ENCODE results near the gene PRSS37.

The PRSS37 gene

DNA sequence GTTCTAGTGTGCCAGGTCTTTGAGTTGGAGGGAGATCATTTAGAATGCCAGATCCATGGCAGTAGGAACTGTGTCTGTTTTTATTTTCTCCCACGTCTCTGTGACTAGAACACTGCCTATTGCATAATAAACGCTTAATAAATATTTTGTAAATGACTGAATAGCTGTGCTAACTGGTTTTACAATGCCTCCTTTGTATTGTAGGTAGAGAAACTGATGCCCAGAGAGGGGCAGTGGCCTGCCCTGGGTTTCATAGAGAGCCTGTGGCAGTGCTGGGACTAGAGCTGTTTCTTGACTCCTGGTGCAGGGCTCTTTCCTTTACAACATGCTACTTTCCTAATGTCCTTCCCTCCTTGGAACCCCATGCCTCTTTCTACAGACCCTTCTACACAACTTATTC is 48.8 kb downstream of the PRSS37 start:
- no peak overlapping the region for H3K27ac ChIP-seq (replicated peaks)

DNA sequence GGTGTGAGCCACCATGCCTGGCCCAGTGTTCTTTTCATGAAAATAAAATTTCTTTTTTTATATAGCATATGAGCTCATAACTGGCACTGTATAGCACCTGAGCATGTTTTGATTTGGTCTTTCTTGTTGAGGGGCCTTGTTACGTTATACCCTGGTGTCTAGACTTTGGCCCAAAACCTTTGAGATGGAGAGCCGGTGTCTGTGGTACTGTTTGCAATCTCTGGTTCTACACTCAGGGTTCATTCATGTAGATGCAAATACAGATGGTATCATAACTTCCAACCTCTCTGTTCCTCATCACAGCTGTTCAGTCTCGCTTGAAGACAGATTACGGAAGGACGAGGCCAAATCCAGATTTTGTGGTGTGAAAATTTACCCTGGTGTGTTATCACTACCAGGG is 51.4 kb downstream of the PRSS37 start, which contains the start of gene TAS2R5:
TAS2R5 (plus strand) TSS at position 301 of the 400 bp plus-strand sequence. CDS start 145 bp downstream, outside the sequence.
- TF ChIP-seq SPI1 (IDR thresholded peaks at IDR 0.05; ENCODE audit: borderline replicate concordance, low read depth), result no peak
- no peak for TF ChIP-seq POLR2AphosphoS5 (IDR thresholded peaks at IDR 0.05; ENCODE audit: low read depth)
- TF ChIP-seq GABPA (IDR thresholded peaks at IDR 0.05; ENCODE audit: low read depth), result no peak
- no peak for TF ChIP-seq REST (IDR thresholded peaks at IDR 0.05; ENCODE audit: insufficient replicate concordance, low read depth)
- TF ChIP-seq, protein P1, sequence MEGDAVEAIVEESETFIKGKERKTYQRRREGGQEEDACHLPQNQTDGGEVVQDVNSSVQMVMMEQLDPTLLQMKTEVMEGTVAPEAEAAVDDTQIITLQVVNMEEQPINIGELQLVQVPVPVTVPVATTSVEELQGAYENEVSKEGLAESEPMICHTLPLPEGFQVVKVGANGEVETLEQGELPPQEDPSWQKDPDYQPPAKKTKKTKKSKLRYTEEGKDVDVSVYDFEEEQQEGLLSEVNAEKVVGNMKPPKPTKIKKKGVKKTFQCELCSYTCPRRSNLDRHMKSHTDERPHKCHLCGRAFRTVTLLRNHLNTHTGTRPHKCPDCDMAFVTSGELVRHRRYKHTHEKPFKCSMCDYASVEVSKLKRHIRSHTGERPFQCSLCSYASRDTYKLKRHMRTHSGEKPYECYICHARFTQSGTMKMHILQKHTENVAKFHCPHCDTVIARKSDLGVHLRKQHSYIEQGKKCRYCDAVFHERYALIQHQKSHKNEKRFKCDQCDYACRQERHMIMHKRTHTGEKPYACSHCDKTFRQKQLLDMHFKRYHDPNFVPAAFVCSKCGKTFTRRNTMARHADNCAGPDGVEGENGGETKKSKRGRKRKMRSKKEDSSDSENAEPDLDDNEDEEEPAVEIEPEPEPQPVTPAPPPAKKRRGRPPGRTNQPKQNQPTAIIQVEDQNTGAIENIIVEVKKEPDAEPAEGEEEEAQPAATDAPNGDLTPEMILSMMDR (IDR thresholded peaks at IDR 0.05; ENCODE audit: insufficient read depth, low read length), result no peak
- no peak for DNase-seq (ENCODE audit: low read depth in 1 of 2, low spot score in 1 of 2)
- Histone ChIP-seq H3K4me3 (replicated peaks; ENCODE audit: insufficient read depth, low read length) (no peak within 1 kb of the TSS), H3K27ac (replicated peaks) (no peak within 1 kb of the TSS), H3K27me3 (ENCODE audit: insufficient read depth, poor library complexity, severe bottlenecking) (no peaks in the 10 kb centered on the region)

More for the DNA sequence above, 48.8 kb downstream of the PRSS37 start:
- TF ChIP-seq POLR2AphosphoS5 (IDR thresholded peaks at IDR 0.05; ENCODE audit: low read depth) (no peak), SPI1 (IDR thresholded peaks at IDR 0.05; ENCODE audit: borderline replicate concordance, low read depth) (no peak), GABPA (IDR thresholded peaks at IDR 0.05; ENCODE audit: low read depth) (no peak), REST (IDR thresholded peaks at IDR 0.05; ENCODE audit: insufficient replicate concordance, low read depth) (no peak)
- TF ChIP-seq, protein P1 (IDR thresholded peaks at IDR 0.05; ENCODE audit: insufficient read depth, low read length), result no peak
- no peaks in the 10 kb centered on the region for H3K27me3 ChIP-seq (ENCODE audit: insufficient read depth, poor library complexity, severe bottlenecking)
- no peak overlapping the region for H3K4me3 ChIP-seq (replicated peaks; ENCODE audit: insufficient read depth, low read length)
- DNase-seq (ENCODE audit: low read depth in 1 of 2, low spot score in 1 of 2), result no peak

- no peak for TF ChIP-seq POLR2AphosphoS5 (IDR thresholded peaks at IDR 0.05; ENCODE audit: low read depth)
- DNase-seq (ENCODE audit: low read depth in 1 of 2, low spot score in 1 of 2), result no peak
- H3K27ac ChIP-seq (replicated peaks), result no peak overlapping the region
- no peaks in the 10 kb centered on the region for H3K27me3 ChIP-seq (ENCODE audit: insufficient read depth, poor library complexity, severe bottlenecking)
- no peak overlapping the region for H3K4me3 ChIP-seq (replicated peaks; ENCODE audit: insufficient read depth, low read length)
Measured at GRCh38 chr7:141788296-141788695, 53.0 kb downstream of the PRSS37 start.
